ENCODE results near the gene EPHA3.

- TF ChIP-seq CTCF (IDR thresholded peaks at IDR 0.05) (no peak), POLR2A (IDR thresholded peaks at IDR 0.05) (no peak)
Measured at GRCh38 chr3:89275001-89275400, 167.6 kb downstream of the EPHA3 start.
